Measurements from ENCODE around the gene DUSP12. TPM values are rescaled to one million over a fixed set of nuclear protein-coding genes. Genes with fewer than 3 reads are reported as not detected.

The DUSP12 gene
- polyA plus RNA-seq, 2 of the 4 experiments (the other 2 are of a cell fraction): 47.3 to 96.3 TPM

DNA sequence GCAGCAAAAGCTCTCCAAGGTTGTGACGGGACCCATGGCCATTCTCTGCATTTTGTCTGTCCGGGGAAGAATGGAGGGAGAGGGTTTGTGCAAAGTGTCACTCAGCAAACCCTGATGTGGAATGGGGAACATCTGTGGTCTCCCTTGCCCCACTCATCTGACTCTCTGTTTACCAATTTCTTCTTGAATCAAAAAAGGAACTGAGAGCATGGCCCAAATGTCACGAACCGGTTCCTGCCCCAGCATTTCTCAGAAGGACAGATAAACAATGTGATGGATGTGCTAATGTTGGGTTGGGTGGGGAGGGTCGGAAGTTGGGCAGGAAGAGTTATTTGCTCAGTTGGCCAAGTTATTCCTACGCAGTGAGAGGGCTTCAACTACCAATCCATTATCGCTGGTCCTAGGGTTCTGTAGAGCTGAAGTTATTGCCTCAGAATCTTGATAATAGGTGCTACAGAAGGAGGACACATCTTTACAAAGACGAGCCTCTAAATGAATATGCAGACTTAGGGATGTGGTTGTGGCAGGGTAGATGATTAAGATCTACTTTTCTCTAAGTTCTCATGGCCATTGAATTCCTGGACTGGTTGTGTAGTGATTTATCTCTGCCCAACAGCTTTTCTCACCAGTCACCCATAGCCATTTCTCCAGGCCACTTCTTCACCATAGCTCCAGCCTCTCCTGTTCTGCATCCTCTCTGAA is 9.6 kb upstream of the DUSP12 start:
- H3K27ac ChIP-seq: no peak overlapping the region
- H3K4me2 ChIP-seq: no peak overlapping the region
- H3K9me3 ChIP-seq: no peaks in the 10 kb centered on the region
- DNase-seq (ENCODE audit: low read depth in 1 of 2, low spot score in 1 of 2): no peak
- 77% methylated on average over 8 of the region's 8 CpGs for WGBS (ENCODE audit: missing lambda C conversion rate)
- peaks cover 20% of the 10 kb centered on the region for H3K4me1 ChIP-seq
- POLR2A ChIA-PET: no interaction called here
- no peak for ATAC-seq
- no peak for TF ChIP-seq TP53 (CRISPR knock-in tag; IDR thresholded peaks at IDR 0.05)
- TF ChIP-seq CBX8 (IDR thresholded peaks at IDR 0.05): no peak
- TF ChIP-seq RAD21 (conservative IDR thresholded peaks at IDR 0.05 in 1 of 2, IDR thresholded peaks at IDR 0.05 in 1 of 2): no peak
- TF ChIP-seq NPAS2 (CRISPR knock-in tag; IDR thresholded peaks at IDR 0.05; ENCODE audit: borderline replicate concordance): no peak
- TF ChIP-seq, protein P1, sequence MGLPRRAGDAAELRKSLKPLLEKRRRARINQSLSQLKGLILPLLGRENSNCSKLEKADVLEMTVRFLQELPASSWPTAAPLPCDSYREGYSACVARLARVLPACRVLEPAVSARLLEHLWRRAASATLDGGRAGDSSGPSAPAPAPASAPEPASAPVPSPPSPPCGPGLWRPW (IDR thresholded peaks at IDR 0.05): no peak
- no peak for TF ChIP-seq HOXB5 (CRISPR knock-in tag; IDR thresholded peaks at IDR 0.05)
- no peak for TF ChIP-seq GATA3 (IDR thresholded peaks at IDR 0.05; ENCODE audit: borderline replicate concordance)
- TF ChIP-seq ZNF302 (CRISPR knock-in tag; IDR thresholded peaks at IDR 0.05): no peak
- TF ChIP-seq FOSL2 (IDR thresholded peaks at IDR 0.05): no peak
- TF ChIP-seq FOSL2 (CRISPR knock-in tag; IDR thresholded peaks at IDR 0.05): no peak
- no peak for TF ChIP-seq NR3C1 (IDR thresholded peaks at IDR 0.05)
- no peak for TF ChIP-seq JUN (IDR thresholded peaks at IDR 0.05)
- TF ChIP-seq SREBF2 (IDR thresholded peaks at IDR 0.05): no peak
- TF ChIP-seq, protein P2, sequence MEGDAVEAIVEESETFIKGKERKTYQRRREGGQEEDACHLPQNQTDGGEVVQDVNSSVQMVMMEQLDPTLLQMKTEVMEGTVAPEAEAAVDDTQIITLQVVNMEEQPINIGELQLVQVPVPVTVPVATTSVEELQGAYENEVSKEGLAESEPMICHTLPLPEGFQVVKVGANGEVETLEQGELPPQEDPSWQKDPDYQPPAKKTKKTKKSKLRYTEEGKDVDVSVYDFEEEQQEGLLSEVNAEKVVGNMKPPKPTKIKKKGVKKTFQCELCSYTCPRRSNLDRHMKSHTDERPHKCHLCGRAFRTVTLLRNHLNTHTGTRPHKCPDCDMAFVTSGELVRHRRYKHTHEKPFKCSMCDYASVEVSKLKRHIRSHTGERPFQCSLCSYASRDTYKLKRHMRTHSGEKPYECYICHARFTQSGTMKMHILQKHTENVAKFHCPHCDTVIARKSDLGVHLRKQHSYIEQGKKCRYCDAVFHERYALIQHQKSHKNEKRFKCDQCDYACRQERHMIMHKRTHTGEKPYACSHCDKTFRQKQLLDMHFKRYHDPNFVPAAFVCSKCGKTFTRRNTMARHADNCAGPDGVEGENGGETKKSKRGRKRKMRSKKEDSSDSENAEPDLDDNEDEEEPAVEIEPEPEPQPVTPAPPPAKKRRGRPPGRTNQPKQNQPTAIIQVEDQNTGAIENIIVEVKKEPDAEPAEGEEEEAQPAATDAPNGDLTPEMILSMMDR (IDR thresholded peaks at IDR 0.05): no peak
- TF ChIP-seq, protein P3, sequence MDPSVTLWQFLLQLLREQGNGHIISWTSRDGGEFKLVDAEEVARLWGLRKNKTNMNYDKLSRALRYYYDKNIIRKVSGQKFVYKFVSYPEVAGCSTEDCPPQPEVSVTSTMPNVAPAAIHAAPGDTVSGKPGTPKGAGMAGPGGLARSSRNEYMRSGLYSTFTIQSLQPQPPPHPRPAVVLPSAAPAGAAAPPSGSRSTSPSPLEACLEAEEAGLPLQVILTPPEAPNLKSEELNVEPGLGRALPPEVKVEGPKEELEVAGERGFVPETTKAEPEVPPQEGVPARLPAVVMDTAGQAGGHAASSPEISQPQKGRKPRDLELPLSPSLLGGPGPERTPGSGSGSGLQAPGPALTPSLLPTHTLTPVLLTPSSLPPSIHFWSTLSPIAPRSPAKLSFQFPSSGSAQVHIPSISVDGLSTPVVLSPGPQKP (IDR thresholded peaks at IDR 0.05; ENCODE audit: low read depth, low read length): no peak
- TF ChIP-seq EP300 (IDR thresholded peaks at IDR 0.05): no peak
- TF ChIP-seq POLR2A (IDR thresholded peaks at IDR 0.05; ENCODE audit: low read length): no peak
- FAIRE-seq: no peak
- H3K4me3 ChIP-seq: no peak overlapping the region
- CTCF ChIA-PET: interaction anchor here (0.6 to 8.2 kb wide), 17 partner anchors 9 to 303 kb away, joined by 3 to 80 read pairs (median 5); partner anchors contain the start of gene DUSP12

DNA sequence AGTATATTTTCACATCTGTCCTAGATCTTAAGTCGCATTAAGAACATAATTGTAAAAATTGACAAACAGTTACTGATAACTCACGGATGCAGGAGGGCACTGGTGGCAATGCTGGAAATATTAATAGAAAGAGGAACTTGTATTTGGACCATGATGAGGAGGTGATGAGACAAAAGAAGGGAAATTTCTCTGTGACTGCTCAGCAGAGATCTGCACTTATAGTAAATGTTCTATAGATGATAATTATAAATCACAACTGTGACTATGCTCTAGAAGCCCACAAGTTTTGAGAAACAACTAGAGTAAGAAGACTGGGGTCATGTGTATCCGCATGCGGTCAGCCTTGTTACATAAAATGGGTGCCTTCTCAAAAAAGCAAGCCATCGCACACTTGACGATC is 8.7 kb upstream of the DUSP12 start:
- peaks cover 17% of the 10 kb centered on the region for H3K4me1 ChIP-seq
- ATAC-seq (no peak), FAIRE-seq (no peak), DNase-seq (ENCODE audit: low read depth in 1 of 2, low spot score in 1 of 2) (no peak)
- H3K9me3 ChIP-seq: no peaks in the 10 kb centered on the region
- no peak overlapping the region for H3K27ac ChIP-seq
- CTCF ChIA-PET: interaction anchor here (0.7 to 8.2 kb wide), 15 partner anchors 8 to 261 kb away, joined by 3 to 80 read pairs (median 5); partner anchors contain the start of gene DUSP12
- WGBS (ENCODE audit: missing lambda C conversion rate): 56% methylated on average over 6 of the region's 6 CpGs
- POLR2A ChIA-PET: interaction anchor here (1.2 kb wide), 2 partner anchors 9 to 14 kb away, joined by 5 read pairs; partner anchors contain the start of gene DUSP12
- no peak overlapping the region for H3K4me3 ChIP-seq
- no peak overlapping the region for H3K4me2 ChIP-seq
- TF ChIP-seq, protein P4, sequence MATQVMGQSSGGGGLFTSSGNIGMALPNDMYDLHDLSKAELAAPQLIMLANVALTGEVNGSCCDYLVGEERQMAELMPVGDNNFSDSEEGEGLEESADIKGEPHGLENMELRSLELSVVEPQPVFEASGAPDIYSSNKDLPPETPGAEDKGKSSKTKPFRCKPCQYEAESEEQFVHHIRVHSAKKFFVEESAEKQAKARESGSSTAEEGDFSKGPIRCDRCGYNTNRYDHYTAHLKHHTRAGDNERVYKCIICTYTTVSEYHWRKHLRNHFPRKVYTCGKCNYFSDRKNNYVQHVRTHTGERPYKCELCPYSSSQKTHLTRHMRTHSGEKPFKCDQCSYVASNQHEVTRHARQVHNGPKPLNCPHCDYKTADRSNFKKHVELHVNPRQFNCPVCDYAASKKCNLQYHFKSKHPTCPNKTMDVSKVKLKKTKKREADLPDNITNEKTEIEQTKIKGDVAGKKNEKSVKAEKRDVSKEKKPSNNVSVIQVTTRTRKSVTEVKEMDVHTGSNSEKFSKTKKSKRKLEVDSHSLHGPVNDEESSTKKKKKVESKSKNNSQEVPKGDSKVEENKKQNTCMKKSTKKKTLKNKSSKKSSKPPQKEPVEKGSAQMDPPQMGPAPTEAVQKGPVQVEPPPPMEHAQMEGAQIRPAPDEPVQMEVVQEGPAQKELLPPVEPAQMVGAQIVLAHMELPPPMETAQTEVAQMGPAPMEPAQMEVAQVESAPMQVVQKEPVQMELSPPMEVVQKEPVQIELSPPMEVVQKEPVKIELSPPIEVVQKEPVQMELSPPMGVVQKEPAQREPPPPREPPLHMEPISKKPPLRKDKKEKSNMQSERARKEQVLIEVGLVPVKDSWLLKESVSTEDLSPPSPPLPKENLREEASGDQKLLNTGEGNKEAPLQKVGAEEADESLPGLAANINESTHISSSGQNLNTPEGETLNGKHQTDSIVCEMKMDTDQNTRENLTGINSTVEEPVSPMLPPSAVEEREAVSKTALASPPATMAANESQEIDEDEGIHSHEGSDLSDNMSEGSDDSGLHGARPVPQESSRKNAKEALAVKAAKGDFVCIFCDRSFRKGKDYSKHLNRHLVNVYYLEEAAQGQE (IDR thresholded peaks at IDR 0.05): no peak
- TF ChIP-seq MYC (IDR thresholded peaks at IDR 0.05; ENCODE audit: borderline replicate concordance, low read length): no peak
